ENCODE measurements around the gene SLC2A4RG.

The SLC2A4RG gene, protein sequence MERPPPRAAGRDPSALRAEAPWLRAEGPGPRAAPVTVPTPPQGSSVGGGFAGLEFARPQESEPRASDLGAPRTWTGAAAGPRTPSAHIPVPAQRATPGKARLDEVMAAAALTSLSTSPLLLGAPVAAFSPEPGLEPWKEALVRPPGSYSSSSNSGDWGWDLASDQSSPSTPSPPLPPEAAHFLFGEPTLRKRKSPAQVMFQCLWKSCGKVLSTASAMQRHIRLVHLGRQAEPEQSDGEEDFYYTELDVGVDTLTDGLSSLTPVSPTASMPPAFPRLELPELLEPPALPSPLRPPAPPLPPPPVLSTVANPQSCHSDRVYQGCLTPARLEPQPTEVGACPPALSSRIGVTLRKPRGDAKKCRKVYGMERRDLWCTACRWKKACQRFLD

GRCh38 chr20:63739130-63740069 is at the start of gene SLC2A4RG:
TSS of gene SLC2A4RG (plus strand) at chr20:63739776. CDS start at chr20:63739913, 137 bp downstream.
- peak; percentile 52 for DNase-seq

GRCh38 chr20:63690003-63690897 is 49.3 kb upstream of the SLC2A4RG start:
- DNase-seq: no peak

GRCh38 chr20:63690898-63691710 is 48.5 kb upstream of the SLC2A4RG start:
- no peak for DNase-seq

DNA sequence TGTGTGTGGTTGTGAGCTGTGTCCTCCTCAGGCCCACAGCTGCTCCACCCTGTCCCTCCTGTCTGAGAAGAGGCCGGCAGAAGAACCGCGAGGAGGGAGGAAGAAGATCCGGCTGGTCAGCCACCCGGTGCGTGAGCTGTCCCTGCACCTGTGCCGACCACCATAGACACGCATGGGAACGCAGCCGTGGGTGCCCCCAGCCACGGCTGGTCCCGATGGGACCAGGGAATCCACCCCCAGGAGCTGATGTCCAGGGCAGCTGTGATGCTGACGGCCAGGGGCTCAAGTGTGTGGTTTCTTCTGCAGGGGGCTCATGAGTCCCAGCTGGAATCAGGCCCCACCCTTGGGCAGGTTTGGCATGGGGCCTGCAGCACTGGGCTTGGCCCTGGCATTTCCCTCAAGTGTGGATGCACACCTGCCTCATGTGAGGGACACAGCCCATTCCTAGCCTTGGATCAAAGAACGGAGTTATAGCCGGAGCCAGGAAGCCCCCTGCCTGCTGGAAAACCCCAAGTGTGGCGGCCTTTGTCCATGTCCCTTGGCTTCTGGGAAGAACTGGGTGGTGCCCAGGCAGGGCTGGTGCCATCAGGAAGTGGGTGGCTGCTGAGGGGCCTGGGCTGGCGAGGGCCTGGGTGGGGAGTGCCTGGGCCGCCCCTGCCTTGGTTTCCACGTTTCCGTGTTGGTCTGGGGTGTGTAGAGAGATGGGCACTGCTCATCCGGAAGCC is 47.7 kb upstream of the SLC2A4RG start:
- no peak for DNase-seq

- DNase-seq: no peak
Measured at GRCh38 chr20:63692436-63693082, 47.0 kb upstream of the SLC2A4RG start.

- no peak for DNase-seq
Measured at GRCh38 chr20:63693083-63693732, 46.4 kb upstream of the SLC2A4RG start.

DNA sequence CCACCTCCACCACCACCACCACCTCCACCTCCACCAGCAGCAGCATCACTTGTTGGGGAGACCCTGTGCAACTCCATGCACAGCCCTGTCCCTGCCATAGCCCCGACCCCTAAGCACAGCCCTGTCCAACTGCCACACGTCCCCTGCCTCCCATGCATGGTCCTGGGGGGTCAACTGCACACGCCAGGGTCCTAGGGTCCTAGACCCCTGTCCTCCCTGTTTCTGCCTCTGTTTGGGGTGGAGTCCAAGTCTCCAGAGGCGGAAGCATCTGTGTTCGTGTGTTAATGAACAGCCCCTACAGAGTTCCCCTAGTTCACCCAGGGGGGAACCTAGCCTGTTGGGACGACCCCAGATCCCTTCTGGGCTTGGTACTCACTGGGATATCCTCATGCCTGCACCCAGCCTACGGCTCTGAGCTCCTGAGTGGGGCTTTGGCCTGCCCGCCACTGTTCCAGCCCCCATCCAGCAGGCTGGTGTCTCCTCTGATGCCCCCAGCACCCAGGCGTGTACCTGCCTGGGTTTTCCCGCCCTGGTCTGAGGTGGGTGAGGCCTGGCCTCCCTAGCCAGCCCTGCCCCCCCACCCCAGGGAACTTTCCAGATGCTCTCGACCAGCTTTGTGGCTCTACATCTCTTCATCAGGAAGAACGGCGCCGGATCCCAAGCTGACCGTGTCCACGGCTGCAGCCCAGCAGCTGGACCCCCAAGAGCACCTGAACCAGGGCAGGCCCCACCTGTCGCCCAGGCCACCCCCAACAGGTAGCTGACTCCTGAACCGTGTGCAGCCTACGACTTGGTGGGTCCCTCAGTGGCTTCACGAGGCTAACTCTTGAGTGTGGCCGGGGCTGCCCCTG is 45.6 kb upstream of the SLC2A4RG start:
- DNase-seq: no peak

DNA sequence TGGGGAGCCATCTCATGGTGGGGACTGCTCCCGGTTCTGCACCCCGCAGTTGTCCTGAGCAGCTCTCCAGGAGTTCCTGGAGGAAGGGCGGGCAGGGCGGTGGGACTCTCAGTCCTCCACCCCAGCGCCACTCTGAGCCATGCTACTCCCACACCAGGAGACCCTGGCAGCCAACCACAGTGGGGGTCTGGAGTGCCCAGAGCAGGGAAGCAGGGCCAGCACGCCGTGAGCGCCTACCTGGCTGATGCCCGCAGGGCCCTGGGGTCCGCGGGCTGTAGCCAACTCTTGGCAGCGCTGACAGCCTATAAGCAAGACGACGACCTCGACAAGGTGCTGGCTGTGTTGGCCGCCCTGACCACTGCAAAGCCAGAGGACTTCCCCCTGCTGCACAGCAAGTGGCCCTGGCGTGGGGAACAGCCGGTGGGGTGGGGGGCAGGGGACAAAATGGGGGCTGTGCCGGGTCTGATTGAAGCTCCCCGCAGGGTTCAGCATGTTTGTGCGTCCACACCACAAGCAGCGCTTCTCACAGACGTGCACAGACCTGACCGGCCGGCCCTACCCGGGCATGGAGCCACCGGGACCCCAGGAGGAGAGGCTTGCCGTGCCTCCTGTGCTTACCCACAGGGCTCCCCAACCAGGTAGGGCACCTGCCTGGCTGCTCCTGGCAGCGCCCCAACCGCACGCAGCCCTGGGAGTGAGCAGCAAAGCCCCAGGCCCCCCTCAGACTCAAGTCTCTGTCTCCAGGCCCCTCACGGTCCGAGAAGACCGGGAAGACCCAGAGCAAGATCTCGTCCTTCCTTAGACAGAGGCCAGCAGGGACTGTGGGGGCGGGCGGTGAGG is 44.8 kb upstream of the SLC2A4RG start:
- DNase-seq: no peak

- DNase-seq: no peak
Measured at GRCh38 chr20:63695424-63696305, 43.9 kb upstream of the SLC2A4RG start.

DNA sequence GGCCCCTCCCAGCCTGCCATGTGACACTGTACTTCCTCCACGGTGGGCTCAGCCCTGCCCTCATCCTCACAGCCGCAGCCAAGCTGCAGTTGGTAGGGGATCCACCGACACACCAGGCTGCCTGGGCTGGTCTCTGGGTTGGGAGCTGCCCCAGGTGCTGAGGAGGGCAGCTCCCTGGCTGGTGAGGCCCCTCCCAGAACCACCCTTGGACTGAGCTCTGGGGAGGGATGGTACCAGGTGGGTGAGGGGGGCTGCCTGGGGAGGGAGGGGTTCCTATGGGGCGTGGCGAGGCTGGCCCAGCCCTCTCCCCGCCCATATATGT is 43.3 kb upstream of the SLC2A4RG start:
- no peak for DNase-seq

DNA sequence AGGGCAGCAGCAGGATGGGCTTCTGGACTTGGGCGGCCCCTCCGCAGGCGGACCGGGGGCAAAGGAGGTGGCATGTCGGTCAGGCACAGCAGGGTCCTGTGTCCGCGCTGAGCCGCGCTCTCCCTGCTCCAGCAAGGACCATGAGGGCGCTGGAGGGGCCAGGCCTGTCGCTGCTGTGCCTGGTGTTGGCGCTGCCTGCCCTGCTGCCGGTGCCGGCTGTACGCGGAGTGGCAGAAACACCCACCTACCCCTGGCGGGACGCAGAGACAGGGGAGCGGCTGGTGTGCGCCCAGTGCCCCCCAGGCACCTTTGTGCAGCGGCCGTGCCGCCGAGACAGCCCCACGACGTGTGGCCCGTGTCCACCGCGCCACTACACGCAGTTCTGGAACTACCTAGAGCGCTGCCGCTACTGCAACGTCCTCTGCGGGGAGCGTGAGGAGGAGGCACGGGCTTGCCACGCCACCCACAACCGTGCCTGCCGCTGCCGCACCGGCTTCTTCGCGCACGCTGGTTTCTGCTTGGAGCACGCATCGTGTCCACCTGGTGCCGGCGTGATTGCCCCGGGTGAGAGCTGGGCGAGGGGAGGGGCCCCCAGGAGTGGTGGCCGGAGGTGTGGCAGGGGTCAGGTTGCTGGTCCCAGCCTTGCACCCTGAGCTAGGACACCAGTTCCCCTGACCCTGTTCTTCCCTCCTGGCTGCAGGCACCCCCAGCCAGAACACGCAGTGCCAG is 42.8 kb upstream of the SLC2A4RG start, which contains the start of gene TNFRSF6B:
TNFRSF6B (plus strand) TSS at position 25 of the 729 bp plus-strand sequence; CDS start at position 141, 116 bp downstream.
- DNase-seq: no peak

DNA sequence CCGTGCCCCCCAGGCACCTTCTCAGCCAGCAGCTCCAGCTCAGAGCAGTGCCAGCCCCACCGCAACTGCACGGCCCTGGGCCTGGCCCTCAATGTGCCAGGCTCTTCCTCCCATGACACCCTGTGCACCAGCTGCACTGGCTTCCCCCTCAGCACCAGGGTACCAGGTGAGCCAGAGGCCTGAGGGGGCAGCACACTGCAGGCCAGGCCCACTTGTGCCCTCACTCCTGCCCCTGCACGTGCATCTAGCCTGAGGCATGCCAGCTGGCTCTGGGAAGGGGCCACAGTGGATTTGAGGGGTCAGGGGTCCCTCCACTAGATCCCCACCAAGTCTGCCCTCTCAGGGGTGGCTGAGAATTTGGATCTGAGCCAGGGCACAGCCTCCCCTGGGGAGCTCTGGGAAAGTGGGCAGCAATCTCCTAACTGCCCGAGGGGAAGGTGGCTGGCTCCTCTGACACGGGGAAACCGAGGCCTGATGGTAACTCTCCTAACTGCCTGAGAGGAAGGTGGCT is 42.2 kb upstream of the SLC2A4RG start:
- no peak for DNase-seq

DNA sequence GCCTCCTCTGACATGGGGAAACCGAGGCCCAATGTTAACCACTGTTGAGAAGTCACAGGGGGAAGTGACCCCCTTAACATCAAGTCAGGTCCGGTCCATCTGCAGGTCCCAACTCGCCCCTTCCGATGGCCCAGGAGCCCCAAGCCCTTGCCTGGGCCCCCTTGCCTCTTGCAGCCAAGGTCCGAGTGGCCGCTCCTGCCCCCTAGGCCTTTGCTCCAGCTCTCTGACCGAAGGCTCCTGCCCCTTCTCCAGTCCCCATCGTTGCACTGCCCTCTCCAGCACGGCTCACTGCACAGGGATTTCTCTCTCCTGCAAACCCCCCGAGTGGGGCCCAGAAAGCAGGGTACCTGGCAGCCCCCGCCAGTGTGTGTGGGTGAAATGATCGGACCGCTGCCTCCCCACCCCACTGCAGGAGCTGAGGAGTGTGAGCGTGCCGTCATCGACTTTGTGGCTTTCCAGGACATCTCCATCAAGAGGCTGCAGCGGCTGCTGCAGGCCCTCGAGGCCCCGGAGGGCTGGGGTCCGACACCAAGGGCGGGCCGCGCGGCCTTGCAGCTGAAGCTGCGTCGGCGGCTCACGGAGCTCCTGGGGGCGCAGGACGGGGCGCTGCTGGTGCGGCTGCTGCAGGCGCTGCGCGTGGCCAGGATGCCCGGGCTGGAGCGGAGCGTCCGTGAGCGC is 41.6 kb upstream of the SLC2A4RG start:
- DNase-seq: no peak

DNA sequence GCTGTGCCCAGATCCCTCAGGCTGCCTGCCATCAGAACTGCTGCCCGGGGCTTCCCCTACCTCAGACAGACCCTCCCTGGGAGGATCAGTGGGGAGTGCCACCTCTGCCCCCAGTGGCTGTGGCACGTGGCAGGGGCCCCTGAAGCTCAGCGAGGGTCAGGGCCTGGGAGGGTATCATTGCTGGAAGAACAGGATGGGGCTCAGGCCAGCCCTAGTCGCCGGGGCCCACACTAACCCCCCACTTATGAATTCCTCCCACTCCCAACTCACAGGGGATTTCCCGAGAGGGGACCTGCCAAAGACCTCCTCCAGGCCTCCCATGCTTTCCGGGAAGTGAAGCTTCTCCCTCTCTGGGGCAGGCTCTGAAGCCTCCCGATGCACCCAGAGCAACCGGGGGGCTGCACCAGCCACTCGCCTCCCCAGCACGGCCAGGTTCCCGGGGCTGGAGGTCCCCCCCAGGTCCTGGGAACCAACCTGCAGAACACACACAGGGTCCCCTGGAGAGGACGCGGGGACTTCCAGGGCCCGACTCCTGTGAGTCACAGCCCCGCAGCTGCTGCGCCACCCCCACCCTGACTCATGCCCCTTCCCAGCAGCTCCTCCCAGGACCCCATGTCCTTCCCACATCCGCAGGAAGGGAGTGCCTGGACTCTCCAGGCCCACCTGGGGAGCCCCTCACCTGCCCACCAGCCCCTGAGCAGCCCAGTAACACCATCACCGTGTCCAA is 40.7 kb upstream of the SLC2A4RG start:
- no peak for DNase-seq

Data from DMS79 (cell line).